Stimulated activated CD4-positive, alpha-beta T cell treated with anti-CD3 and anti-CD28 coated beads, Interleukin-4, amount 100 ng/mL, for 48 hours (primary cell): Measurements from ENCODE around the gene MGRN1.
"Not testable (repeated sequence)": the region's sequence is repeated elsewhere in the genome, so short reads cannot be mapped to it uniquely, and the experiment has no call there.

Source experiments
- DNase-seq, 2 donors: peaks; one replicate each; pipeline ENCODE4 v3.0.0-alpha.2; 2020; ENCODE audit warnings: low read depth in 2 of 2

MGRN1 gene

DNA sequence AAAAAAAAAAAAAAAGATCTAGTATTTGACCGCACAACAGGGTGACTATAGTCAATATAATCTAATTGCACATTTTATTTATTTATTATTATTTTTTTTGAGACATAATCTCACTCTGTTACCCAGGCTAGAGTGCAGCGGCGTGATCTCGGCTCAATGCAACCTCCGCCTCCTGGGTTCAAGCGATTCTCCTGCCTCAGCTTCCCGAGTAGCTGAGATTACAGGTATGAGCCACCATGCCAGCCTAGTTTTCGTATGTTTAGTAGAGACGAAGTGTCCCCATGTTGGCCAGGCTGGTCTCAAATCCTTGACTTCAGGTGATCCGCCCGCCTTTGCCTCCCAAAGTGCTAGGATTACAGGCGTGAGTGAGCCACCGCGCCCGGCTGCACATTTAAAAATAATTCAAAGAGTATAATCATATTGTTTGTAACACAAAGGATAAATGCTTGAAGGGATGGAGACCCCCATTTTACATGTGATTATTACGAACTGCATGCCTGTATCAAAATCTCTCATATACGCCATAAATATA, 108.7 kb downstream of the MGRN1 start:
- no peak for DNase-seq

DNA sequence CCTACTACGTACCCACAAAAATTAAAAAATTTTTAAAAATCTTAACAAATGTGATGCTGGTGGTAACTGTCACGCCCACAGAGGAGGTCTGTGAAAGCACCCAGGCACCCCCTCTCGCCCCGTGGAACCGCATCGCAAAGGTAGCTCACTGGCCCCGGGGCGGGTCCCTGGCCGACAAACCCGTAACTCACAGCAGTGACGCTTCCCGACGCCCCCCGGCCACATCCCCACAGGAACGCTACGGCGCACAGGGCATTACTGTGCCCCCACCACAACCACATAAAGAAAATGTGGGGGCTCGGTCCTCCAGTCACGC, 109.1 kb downstream of the MGRN1 start:
- no peak for DNase-seq

DNA sequence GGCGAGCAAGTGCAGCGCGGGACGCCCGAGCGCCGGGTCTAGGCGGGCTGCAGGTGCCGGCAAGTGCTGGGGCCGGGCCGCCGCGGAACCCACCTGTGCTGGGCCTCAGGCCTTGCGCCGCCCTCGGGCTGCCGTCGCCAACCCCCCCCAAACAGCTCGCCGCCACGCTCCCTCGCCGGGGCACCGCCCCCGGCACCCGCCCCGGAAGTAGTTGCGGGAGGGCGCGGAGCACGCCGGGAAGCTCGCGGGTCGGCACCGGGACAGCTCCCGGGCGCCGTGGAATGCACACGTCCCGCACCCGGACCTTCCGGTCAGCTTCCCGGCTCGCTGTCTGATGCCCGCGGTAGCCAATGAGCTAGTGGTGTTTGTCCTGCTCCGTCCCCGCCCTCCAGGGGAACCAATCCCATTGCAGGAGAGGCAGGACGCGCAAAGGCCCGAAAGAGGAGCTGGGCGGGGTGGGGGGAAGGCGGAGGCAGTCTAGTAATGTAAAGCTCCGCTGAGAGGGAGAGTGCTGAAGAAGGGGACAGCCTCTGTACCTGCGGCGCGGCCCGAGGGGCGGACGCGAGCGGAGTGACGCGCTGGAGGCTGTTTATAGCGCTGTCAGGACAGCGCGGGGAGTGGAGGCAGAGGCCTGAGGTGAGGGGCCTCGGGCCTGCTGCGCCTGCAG, 109.6 kb downstream of the MGRN1 start, which contains the start of the genes ANKS3 and DNAAF8:
ANKS3 (minus strand) TSS at position 209 of the 667 bp plus-strand sequence. CDS start 4,122 bp downstream, outside the sequence.
DNAAF8 (plus strand) TSS at position 475 of the 667 bp plus-strand sequence. CDS start 1,978 bp downstream, outside the sequence.
- peak; percentile 64 to 82 for DNase-seq

DNA sequence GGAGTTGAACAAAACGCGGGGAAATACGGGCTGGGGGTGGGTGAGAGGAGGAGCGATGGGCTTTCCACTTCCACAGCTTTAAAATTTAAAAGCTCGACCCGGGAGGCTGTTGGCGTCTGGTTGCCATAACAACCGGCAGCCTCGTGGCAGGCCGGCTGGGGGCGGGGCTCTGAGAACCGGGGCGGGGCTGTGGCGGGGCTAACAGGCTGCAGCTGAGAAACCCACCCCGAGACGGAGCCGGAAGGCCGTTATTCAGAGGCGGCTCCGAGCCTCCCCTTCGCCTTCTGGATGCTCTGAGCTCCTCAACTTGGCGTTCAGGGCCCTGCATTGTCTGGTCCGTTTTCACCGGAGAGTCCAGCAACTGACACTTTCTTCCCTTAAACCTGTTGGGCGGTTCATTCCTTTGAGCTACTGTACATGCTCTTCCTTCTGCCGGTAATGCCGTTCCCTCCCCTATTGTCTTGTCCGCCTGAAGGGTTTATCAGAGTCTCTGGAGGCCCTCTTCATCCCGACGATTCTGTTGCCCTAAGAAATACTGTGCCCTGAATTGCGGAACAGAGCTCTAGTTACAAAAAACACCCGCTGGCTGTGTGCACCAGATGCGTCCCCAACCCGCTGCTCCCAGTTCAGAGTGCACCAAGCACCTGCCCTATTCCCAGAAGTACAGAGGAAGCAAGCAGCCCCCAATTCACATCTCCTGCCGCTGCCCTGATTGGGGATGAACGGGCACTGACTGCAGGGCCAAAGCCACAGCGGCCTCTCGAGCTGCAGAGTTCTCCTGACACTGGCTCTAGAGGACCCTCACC, 110.3 kb downstream of the MGRN1 start:
- peak; percentile 92 to 93 for DNase-seq

DNA sequence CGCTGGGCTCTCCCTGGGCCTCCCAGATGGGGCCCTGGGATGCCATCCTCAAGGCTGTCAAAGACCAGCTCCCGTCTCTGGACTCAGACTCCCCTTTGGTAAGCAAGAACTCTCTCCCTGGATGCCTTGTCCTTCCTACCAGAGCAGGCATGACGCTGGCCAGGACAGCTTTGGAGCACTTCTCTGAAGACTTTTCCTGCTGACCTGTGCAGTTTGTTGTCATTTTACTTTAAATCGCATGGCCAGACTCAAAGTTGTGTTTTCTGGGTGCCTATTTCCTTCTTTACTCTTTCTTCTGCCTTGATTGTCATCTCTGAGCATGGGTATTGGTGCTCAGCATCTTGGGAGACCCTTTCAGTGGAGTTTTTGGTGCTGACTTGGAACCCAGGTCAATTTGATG, 111.9 kb downstream of the MGRN1 start:
- no peak for DNase-seq

DNA sequence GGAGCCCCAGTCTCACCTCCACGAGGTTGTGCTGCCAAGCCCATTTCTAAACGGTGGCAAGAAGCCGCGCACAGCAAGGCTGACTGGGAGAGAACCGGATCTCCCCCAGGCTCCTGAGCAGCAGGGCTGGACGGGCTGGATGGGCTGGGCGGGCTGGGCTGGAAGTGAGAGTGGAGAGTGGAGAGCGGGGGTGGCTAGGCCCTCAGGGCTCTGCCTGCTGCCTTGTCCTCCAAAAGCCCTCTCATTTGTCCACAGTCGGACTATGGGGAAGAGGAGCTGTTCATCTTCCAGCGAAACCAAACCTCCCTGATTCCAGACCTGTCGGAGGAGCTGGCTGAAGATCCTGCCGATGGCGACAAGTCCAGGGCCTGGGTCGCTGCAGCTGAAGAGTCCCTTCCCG, 112.9 kb downstream of the MGRN1 start:
- no peak for DNase-seq

DNA sequence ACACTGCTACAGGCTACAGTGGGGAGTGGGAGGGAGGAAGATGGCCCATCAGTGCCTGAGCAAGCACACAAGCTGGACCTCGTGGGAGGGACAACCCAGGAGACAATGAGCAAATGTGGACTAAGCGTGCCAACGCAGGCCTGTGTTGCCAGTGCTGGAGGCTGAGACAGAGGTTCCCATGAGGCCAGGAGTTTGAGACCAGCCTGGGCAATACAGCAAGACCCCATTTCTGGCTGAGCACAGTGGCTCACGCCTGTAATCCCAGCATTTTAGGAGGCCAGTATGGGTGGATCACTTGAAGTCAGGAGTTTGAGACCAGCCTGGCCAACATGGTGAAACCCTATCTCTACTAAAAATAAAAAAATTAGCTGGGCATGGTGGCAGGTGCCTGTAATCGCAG, 113.7 kb downstream of the MGRN1 start:
- not testable (repeated sequence) for DNase-seq
